GM19468 (cell line): Measurements from ENCODE around the gene TMEM86A.
"Not testable (repeated sequence)": the region's sequence is repeated elsewhere in the genome, so short reads cannot be mapped to it uniquely, and the experiment has no call there.

Source experiments
- ATAC-seq: cut with Tn5 transposase; IDR thresholded peaks from one replicate; pipeline ENCODE4 v1.9.1; 2021; ENCODE audit warnings: mild to moderate bottlenecking, moderate library complexity, moderate number of reproducible peaks; ENCODE audit not compliant: unreplicated experiment; ENCODE audit errors: extremely low read depth

The TMEM86A gene, protein sequence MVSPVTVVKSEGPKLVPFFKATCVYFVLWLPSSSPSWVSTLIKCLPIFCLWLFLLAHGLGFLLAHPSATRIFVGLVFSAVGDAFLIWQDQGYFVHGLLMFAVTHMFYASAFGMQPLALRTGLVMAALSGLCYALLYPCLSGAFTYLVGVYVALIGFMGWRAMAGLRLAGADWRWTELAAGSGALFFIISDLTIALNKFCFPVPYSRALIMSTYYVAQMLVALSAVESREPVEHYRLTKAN

DNA sequence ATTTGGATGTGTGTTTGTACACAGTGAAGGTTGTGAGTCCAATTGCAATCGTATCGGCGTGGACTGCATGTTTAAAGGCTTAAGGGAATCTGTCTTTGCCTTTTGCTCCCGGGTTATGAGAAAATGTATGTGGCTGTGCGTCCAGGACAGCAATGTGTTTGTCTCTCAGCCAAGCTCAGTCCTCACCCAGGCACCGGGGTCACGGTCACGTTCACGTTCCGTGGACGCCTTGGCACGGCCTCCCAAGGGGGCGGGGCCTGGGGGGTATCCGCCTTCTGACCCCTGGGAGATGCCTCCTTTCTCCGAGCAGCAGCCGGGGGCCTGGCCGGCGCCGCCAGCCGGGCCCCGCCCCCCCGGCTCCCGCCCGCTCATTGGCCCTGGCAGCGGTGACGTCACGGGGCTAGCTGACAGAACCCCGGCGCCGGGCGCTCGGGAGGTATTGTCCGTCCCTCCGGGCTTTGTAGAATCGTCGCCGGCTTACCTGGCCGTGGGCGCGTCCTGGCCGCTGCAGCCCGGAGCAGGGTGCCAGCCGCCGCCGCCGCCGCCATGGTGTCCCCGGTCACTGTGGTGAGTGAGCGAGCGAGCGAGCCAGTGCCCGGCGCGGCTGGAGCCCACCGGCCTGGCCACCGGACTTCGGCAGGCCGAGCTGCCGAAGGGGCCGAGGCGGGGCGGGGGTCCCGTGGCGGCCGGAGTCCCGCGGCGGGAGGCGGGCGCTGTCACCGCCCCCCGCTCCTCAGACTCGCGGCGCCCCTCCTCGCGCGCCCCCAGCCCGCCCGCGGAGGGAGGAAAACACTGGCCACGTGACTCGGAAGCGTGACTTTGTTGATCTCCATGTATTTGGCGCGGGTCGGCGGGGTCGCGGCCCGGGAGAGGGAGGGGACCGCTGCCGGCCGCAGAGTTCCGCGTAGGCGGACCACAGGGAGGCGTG, at the start of gene TMEM86A:
Gene TMEM86A, plus strand, starts transcription at position 439 of the 928 bp plus-strand sequence. Its CDS starts 108 bp downstream, at position 547.
- no peak for ATAC-seq

DNA sequence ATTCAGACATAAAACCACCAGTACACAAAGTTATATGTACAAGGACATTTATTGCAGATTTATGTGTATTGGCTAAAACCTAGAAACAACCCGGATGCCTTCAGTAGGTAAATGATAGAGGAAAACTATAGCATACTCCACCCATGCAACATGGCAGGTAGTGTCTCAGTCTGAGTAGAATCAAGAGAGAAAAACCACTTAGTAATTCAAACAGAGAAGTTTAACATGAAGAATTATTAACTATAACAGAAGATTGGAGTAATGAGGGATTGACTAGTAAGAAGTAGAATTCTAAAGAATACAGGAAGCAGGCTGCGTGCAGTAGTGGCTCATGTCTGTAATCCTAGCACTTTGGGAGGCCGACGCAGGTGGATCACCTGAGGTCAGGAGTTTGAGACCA, 48.2 kb upstream of the TMEM86A start:
- no peak for ATAC-seq

DNA sequence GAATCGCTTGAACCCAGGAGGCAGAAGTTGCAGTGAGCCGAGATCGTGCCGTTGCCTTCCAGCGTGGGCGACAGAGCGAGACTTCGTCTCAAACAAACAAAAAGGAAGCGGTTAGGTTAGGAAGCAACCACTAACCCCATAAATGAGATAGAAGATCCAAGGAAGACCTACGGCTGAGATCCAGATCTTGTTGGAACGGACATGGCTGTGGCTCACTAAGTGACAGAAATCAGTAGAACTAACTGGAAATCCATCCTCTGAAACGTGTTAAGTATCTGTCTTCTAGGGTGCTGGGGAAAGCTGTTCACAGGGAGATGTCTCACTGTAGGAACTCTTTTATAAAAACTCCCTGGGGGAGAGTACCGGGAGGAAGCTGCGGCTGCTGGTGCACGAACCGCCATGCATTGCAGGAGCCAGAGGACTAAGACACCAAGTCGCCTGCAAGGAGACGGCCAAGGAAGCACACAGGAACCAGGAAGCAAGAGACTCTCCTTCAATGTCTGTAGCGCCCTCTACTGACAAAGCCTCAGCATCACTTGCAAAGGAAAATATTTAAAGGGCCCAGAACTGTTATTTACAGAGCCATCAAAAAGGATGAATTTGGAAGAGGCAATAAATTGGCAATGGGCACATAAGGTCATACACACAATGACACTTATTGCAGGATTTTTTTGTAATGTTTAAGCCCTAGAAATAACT, 47.6 kb upstream of the TMEM86A start:
- ATAC-seq = no peak

DNA sequence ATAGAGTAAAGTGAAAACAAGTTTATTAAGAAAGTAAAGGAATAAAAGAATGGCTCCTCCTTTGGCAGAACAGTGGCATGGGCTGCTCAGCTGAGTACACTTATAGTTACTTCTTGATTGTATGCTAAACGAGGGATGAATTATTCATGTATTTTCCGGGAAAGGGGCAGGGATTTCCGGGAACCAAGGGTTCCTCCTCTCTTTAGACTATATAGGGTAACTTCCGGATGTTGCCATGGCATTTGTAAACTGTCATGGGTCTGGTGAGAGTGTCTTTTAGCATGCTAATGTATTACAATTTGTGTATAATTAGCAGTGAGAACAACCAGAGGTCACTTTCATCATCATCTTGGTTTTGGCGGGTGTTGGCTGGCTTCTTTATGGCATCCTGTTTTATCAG, 40.9 kb upstream of the TMEM86A start:
- no peak for ATAC-seq

DNA sequence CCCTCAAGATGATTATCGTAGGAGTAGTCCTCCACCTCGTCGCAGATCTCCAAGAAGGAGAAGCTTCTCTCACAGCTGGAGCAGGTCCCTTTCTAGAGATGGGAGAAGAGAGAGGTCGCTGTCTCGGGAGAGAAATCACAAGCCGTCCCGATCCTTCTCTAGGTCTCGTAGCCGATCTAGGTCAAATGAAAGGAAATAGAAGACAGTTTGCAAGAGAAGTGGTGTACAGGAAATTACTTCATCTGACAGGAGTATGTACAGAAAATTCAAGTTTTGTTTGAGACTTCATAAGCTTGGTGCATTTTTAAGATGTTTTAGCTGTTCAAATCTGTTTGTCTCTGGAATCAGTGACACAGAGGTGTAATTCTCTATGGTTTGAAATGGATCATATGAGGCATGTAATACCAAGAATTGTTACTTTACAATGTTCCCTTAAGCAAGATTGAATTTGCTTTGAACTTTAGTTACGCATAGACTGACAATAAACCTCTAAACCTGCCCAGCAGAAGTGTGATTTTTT, 33.2 kb upstream of the TMEM86A start:
- not testable (repeated sequence) for ATAC-seq

DNA sequence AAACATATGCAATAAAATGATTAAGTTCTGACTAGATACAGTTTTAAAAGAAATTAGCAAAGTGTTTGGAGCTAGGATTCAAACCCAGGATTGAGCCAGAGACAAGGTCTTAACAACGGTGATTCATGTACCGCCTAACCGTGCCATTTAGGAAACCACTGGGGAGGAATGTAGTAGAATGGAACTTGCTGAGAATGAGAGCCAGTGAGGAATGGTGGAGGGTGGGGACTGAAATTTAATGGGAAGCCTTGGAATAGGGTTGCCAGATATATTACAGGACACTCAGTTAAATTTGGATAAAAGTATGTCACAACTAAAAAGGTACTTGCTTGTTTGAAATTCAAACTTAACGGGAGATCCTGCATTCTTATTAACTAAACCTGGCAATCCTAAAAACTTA, 30.4 kb upstream of the TMEM86A start:
- ATAC-seq = no peak

DNA sequence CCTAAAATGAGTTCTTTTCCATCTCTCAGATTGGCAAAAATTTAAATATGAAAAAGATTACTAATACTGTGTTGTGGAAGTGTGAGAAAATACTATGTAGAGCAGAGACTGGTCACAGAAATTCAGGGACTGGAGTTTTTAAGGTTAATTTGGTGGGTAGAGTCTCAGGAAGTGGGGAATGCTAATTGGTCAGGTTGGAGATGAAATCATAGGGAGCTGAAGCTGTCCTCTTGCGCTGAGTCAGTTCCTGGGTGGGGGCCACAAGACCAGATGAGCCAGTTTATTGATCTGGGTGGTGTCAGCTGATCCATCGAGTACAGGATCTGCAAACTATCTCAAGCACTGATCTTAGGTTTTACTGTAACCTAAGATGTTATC, 29.4 kb upstream of the TMEM86A start:
- ATAC-seq = no peak

DNA sequence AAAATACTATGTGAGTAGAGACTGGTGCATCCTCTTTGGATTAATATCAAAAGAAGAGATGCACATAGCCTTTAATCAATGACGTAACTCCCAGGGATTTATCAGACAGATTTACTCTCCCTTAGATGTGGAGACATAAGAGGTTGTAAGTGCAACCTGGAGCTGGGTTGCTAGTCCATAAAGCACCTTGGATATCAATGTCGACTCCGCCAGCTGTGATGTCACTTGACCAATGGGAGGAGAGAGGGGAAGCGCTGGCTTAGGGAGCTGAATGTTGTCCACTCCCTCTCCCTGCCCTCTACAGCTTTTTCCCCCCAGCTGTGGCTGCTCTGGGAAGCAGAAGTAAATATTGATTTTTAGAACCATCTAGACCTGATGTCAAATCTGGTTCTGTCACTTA, 28.9 kb upstream of the TMEM86A start:
- no peak for ATAC-seq

DNA sequence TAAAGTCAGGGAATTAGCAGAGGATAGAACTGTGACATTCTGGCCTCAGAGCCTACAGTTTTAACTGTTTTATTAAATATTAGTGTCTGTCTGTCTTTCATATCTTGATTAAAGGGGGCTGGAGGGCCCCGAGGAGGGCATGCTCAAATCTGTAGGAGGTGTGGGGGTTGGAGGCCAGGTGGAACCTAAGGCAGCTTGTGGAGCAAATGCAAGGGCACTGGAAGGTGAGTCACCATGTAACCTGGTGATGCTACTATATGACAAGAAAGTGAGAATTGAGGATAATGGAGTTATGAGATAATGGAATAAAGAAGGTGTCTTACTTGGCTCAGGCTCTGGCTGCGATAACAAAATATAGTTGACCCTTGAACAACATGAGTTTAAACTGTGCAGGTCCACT, 27.3 kb upstream of the TMEM86A start:
- ATAC-seq = no peak

DNA sequence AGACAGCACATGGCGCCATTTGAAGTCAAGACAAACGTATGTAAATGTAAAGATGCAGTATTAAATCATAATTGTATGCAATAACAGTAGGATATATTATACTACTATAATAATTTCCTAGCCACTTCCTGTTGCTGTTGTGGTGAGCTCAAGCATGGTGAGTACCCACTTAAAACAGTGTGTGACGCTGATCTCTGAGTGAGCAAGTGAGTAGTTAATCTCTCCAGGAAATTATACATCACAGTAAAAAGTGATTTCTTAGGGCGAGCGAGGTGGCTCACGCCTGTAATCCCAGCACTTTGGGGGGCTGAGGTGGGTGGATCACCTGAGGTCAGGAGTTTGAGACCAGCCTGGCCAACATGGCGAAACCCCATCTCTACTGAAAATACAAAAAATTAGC, 26.4 kb upstream of the TMEM86A start:
- ATAC-seq = not testable (repeated sequence)

DNA sequence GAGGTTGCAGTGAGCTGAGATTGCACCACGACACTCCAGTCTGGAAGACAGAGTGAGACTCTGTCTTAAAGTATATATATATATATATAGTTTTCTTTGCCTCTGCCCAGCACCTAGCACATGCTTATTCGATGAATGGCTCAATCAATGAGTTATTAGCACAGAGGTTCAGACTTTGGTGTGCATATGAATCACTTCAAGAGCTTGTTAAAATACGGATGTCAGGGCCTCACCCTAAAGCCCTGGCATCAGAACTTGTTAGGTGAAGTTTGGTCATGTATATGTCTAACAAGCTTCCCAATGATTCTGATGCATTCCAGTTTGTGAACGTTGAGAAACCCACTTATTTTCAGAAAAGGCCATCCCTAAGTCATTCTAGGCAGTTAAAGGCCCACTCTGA, 21.8 kb upstream of the TMEM86A start:
- no peak for ATAC-seq

DNA sequence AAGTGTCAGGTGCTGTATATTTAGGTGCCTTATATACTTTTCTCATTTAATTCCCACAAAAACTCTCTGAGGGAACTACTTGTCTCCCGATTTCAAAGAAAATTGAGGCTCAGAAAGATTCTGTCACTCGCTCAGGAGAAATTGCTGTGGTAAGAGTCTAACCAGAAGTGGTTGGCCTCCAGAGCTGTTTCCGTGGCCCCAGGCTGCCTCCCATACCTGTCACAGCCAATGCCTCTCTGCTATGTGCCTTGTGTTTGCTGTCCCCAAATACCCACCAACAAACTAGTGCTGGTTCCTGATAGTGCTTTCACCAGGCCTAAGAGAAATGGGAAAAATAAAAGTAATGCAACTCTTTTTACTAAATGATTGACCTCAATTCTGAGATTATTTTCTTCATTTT, 21.0 kb upstream of the TMEM86A start:
- no peak for ATAC-seq

DNA sequence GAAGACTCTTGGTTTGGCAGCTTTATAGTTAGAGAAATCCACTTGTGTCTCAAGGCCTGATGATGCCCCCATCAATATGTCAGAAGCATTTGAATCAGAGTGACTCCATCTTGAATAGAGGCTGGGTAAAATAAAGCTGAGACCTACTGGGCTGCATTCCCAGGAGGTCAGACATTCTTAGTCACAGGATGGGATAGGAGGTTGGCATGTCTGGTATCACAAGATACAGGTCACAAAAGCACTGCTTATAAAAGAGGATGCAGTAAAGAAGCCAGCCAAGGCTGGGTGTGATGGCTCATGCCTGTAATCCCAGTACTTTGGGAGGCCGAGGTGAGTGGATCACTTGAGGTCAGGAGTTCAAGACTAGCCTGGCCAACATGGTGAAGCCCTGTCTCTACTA, 16.6 kb upstream of the TMEM86A start:
- ATAC-seq = not testable (repeated sequence)

DNA sequence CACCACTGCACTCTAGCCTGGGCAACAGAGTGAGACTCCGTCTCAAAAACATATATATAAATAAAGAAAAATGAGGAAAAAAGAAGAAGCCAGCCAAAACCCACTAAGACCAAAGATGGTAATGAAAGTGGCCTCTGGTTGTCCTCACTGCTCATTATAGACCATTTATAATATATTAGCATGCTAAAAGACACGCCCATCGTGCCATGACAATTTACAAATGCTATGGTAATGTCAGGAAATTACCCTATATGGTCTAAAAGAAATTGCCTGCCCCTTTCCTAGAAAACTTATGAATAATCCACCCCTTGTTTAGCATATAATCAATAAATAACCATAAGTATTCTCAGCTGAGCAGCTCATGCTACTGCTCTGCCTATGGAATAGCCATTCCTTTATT, 16.1 kb upstream of the TMEM86A start:
- ATAC-seq = no peak

DNA sequence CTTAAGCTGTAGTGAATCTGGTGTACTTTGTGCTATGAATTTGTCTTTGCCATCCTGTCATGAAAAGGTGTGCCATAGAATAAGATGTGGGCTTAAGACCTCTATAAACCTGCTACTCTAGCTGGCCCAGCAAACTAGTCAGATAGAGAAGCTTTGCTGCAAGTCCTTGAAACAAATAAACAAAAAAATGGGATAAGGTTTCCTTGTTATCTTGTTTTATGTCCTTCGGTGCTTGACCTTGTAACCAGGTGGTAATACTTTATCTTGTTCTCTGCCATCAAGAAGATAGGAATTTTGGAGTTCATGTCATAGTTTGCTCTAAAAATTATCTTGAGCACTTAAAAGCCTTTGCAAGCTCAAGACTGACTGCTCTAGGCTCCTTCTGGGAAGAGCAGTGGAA, 14.3 kb upstream of the TMEM86A start:
- ATAC-seq = no peak

DNA sequence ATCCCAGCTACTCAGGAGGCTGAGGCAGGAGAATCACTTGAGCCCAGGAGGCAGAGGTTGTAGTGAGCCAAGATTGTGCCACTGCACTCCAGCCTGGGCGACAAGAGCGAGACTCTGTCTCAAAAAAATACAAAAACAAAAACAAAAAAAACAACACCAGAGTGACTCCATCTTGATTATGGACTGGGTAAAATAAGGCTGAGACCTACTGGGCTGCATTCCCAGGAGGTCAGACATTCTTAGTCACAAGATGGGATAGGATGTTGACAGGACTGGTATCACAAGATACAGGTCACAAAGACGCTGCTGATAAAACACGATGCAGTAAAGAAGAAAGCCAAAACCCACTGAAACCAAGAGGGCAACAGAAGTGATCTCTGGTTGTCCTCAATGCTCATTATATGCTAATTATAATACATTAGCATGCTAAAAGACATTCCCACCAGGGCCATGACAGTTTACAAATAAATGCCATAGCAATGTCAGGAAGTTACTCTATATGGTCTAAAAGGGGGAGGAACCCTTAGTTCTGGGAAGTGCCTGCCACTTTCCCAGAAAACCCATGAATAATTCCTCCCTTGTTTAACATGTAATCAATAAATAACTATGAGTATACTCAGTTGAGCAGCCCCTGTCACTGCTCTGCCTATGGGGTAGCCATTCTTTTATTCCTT, 7.0 kb upstream of the TMEM86A start:
- ATAC-seq = not testable (repeated sequence)

DNA sequence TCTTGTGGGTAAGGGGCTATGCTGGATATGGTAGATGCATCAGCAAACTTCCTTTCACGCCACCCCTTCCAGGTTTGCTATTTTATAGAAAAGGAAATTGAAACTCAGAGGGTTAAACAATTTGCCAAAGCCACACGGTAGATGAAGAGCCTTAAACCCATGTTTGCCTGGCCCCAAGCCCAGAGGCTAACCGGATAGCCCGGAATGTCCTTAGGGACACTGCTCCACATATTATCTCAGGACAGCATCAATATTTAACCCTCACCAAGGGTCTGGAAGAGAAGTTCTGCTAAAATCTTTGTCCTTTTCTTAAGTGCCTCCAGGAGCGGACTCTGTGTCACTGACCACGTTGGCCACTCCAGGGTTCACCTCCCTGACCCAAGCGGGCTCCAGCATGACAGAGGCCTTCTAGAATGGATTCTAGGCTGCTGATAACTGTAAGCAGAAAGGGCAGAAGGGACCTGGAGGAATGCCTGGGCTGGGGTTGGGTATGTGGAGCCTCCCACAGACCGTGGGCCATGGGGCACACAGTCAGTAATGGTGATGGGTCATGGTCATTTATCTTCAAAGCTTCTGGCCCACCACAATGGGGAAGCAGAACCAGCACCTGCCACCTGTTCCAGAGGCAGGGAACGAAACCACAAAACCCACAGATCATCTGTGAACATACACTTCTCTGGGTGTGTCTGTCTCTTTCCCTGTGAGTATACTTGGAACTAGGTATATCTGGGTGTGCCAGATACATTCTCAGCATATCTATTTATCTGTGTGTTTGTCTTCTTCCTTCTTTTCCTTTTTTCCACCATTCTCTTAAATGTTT, 5.4 kb upstream of the TMEM86A start:
- ATAC-seq = no peak

DNA sequence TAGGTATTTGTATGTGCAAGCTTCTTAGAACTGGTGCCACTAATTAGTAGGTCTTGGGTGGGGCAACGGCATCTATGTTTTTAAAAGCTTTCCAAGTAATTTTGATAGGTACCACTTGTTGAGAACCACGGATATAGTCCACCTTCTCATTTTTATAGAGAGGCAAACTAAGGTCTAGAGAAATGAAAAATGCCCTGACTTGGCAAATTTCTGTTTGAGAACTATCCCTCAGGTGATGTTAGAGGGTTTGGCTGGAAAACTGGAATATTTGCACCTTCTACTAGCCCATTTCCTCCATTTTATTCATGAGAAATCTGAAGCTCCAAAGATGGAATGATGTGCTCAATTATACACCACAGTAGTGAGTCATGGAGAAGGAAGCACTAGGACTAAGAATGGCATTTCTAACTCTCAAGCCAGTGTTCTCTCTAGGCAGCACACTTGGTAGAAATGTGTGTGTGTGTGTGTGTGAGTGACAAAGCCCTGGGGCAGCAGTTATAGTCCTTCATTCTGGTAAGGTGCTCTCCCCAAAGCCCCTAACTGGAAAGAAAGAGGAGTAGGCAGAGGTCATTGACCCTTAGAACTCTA, 1.8 kb upstream of the TMEM86A start:
- ATAC-seq = no peak

DNA sequence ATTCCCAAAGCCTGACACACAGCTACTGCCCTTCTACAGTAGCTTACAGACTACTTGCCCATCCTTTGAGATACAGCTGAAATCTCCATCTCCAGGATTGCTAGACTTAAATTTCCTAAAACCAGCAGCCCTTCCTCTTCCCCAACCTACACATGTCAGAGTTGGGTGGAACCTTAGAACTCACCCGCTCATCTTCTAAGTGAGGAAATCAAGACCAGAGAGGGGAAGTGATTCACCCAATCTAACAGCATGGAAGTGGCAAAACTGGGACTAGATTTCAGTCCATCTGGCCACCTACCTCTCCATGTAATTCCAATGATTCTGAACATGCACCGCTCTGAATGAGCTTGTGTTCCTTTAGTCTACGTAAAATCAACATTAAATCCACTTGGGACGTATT, 1.0 kb upstream of the TMEM86A start:
- no peak for ATAC-seq
